Measurements from ENCODE around the gene ZNF532.

The ZNF532 gene

DNA sequence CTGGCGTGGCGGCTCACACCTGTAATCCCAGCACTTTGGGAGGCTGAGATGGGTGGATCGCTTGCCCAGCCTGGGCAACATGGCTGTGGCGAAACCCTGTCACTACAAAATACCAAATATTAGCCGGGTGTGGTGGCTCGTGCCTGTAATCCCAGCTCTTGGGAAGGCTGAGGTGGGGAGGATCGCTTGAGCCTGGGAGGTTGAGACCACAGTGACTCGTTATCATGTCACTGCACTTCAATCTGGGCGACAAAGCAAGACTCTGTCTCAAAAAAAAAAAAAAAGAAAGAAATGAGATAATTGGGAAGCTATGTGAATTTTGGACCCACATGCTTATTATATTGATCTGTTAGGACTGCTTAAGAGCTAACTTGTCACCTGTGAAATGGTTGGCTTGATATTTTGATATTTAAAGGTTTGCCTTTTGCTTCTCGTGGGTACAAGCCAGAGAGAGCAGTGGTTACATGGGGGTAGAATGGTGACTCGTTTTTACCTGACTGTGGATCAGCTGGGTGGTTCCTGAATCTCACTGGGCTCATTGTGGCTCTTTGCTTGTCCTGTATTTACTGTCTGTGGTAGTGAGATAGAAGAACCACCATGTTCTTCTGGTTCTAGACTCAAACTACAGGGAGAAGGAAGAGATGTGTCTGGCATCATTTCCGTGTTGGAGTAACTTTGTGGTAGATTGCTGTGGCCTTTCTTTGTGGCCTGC, 28.9 kb downstream of the ZNF532 start:
- TF ChIP-seq TAF1 (IDR thresholded peaks at IDR 0.05; ENCODE audit: borderline replicate concordance, insufficient read depth, low read length) (no peak), POLR2AphosphoS5 (IDR thresholded peaks at IDR 0.05; ENCODE audit: low read depth, low read length) (no peak), SIN3A (IDR thresholded peaks at IDR 0.05; ENCODE audit: borderline replicate concordance, insufficient read depth, low read length) (no peak), FOXP2 (optimal IDR thresholded peaks at IDR 0.05; ENCODE audit: borderline replicate concordance, extremely low read depth, extremely low read length, insufficient read depth) (no peak)
- TF ChIP-seq, protein P1, sequence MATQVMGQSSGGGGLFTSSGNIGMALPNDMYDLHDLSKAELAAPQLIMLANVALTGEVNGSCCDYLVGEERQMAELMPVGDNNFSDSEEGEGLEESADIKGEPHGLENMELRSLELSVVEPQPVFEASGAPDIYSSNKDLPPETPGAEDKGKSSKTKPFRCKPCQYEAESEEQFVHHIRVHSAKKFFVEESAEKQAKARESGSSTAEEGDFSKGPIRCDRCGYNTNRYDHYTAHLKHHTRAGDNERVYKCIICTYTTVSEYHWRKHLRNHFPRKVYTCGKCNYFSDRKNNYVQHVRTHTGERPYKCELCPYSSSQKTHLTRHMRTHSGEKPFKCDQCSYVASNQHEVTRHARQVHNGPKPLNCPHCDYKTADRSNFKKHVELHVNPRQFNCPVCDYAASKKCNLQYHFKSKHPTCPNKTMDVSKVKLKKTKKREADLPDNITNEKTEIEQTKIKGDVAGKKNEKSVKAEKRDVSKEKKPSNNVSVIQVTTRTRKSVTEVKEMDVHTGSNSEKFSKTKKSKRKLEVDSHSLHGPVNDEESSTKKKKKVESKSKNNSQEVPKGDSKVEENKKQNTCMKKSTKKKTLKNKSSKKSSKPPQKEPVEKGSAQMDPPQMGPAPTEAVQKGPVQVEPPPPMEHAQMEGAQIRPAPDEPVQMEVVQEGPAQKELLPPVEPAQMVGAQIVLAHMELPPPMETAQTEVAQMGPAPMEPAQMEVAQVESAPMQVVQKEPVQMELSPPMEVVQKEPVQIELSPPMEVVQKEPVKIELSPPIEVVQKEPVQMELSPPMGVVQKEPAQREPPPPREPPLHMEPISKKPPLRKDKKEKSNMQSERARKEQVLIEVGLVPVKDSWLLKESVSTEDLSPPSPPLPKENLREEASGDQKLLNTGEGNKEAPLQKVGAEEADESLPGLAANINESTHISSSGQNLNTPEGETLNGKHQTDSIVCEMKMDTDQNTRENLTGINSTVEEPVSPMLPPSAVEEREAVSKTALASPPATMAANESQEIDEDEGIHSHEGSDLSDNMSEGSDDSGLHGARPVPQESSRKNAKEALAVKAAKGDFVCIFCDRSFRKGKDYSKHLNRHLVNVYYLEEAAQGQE (IDR thresholded peaks at IDR 0.05; ENCODE audit: insufficient read depth in 1 of 2, low read depth in 2 of 2, low read length in 2 of 2): no peak

DNA sequence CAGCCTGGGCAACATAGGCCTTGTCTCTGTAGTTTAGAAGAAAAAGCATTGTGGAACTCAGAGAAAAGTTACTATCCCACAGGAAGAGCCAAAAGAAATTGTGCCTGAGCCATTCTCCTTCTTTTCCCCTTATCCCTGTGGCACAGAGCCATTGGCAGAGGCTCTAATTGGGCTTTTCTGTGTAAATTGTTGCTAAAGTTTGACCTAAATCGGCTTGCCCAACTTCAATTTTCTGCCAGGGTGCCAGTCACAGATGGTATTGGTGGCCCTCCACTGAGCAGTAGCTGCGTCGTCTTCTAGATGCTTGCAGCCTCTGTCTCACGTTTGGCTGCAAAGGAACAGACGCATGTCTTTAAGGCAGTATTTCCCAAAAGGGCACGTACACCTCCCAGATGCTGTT, 30.3 kb downstream of the ZNF532 start:
- TF ChIP-seq, protein P1 (IDR thresholded peaks at IDR 0.05; ENCODE audit: insufficient read depth in 1 of 2, low read depth in 2 of 2, low read length in 2 of 2): no peak
- TF ChIP-seq TAF1 (IDR thresholded peaks at IDR 0.05; ENCODE audit: borderline replicate concordance, insufficient read depth, low read length) (no peak), SIN3A (IDR thresholded peaks at IDR 0.05; ENCODE audit: borderline replicate concordance, insufficient read depth, low read length) (no peak), POLR2AphosphoS5 (IDR thresholded peaks at IDR 0.05; ENCODE audit: low read depth, low read length) (no peak), FOXP2 (optimal IDR thresholded peaks at IDR 0.05; ENCODE audit: borderline replicate concordance, extremely low read depth, extremely low read length, insufficient read depth) (no peak)

DNA sequence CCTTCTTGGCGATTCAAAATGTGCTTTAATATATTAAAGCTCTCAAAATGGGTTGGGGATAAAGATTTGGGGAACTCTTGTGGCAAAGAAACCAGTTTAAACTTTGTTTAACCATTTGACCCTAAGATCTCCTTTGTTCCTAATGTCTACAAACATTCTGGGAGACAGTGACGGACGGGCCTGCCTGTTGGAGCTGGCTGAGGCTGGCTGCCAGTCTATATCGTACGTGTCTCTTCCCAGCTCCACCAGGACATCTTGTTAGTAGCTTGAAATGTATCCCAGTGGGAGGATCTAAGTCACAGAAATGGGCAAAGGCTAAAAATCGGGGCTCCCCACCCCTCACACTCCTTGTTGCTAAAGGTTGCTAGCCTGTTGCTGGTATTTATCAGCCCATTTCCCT, 30.7 kb downstream of the ZNF532 start:
- no peak for TF ChIP-seq TAF1 (IDR thresholded peaks at IDR 0.05; ENCODE audit: borderline replicate concordance, insufficient read depth, low read length)
- no peak for TF ChIP-seq POLR2AphosphoS5 (IDR thresholded peaks at IDR 0.05; ENCODE audit: low read depth, low read length)
- TF ChIP-seq SIN3A (IDR thresholded peaks at IDR 0.05; ENCODE audit: borderline replicate concordance, insufficient read depth, low read length): no peak
- TF ChIP-seq, protein P1 (IDR thresholded peaks at IDR 0.05; ENCODE audit: insufficient read depth in 1 of 2, low read depth in 2 of 2, low read length in 2 of 2): no peak
- no peak for TF ChIP-seq FOXP2 (optimal IDR thresholded peaks at IDR 0.05; ENCODE audit: borderline replicate concordance, extremely low read depth, extremely low read length, insufficient read depth)

DNA sequence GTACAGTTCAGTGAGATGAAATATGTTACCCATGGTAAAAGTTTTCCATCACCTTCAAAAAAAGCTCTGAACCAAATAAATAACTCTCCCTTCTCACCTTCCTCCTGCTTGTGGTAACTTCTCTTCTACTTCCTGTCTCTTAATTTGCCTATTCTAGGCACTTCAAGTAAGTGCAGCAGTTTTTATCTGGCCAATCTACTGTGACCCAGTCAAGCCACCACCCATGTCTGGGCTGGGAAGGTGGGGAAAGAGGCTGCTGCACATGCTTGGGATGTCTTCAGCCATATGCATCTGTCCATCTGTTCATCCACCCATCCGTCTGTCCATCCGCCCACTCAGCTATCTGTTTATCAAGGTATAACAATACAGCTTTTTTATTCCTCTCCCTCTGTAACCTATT, 31.6 kb downstream of the ZNF532 start:
- TF ChIP-seq FOXP2 (optimal IDR thresholded peaks at IDR 0.05; ENCODE audit: borderline replicate concordance, extremely low read depth, extremely low read length, insufficient read depth) (no peak), TAF1 (IDR thresholded peaks at IDR 0.05; ENCODE audit: borderline replicate concordance, insufficient read depth, low read length) (no peak), SIN3A (IDR thresholded peaks at IDR 0.05; ENCODE audit: borderline replicate concordance, insufficient read depth, low read length) (no peak), POLR2AphosphoS5 (IDR thresholded peaks at IDR 0.05; ENCODE audit: low read depth, low read length) (no peak)
- TF ChIP-seq, protein P1 (IDR thresholded peaks at IDR 0.05; ENCODE audit: insufficient read depth in 1 of 2, low read depth in 2 of 2, low read length in 2 of 2): no peak
